ENCODE measurements around the gene PODXL.
"Not testable (repeated sequence)": the region's sequence is repeated elsewhere in the genome, so short reads cannot be mapped to it uniquely, and the experiment has no call there.

Gene PODXL

GRCh38 chr7:131466735-131467365, 89.6 kb downstream of the PODXL start:
- Histone ChIP-seq H3K36me3 (ENCODE audit: insufficient read depth) (0 out of 2 replicates have a peak, but pooled peaks cover 9% of the 10 kb centered on the region), H3K4me2 (no peak overlapping the region), H2AFZ (ENCODE audit: low read depth) (no peak overlapping the region), H3K9ac (no peak overlapping the region), H3K79me2 (ENCODE audit: insufficient read depth, low read depth) (no peaks in the 10 kb centered on the region), H3K4me1 (ENCODE audit: low read depth, poor library complexity, severe bottlenecking) (no peaks in the 10 kb centered on the region), H3K4me3 (IDR thresholded peaks at IDR 0.05; ENCODE audit: insufficient read depth, low read depth, low read length) (no peak overlapping the region), H3K27me3 (ENCODE audit: insufficient read depth, low read depth) (no peaks in the 10 kb centered on the region), H4K20me1 (ENCODE audit: insufficient read depth) (no peaks in the 10 kb centered on the region), H3K27ac (no peak overlapping the region)
- TF ChIP-seq CTCF (conservative IDR thresholded peaks at IDR 0.05; ENCODE audit: low read depth, low read length) = no peak

GRCh38 chr7:131462715-131463114, 93.7 kb downstream of the PODXL start:
- H2AFZ ChIP-seq (ENCODE audit: low read depth); H3K79me2 ChIP-seq (ENCODE audit: insufficient read depth, low read depth); H3K27ac ChIP-seq; H3K4me1 ChIP-seq (ENCODE audit: low read depth, poor library complexity, severe bottlenecking); H4K20me1 ChIP-seq (ENCODE audit: insufficient read depth); H3K36me3 ChIP-seq (ENCODE audit: insufficient read depth); H3K27me3 ChIP-seq (ENCODE audit: insufficient read depth, low read depth); H3K9ac ChIP-seq; H3K4me3 ChIP-seq (IDR thresholded peaks at IDR 0.05; ENCODE audit: insufficient read depth, low read depth, low read length); H3K4me2 ChIP-seq: not testable (repeated sequence)

- no peak overlapping the region for H3K4me3 ChIP-seq (IDR thresholded peaks at IDR 0.05; ENCODE audit: insufficient read depth, low read depth, low read length)
- no peak for TF ChIP-seq CTCF (conservative IDR thresholded peaks at IDR 0.05; ENCODE audit: low read depth, low read length)
- H3K79me2 ChIP-seq (ENCODE audit: insufficient read depth, low read depth) = no peaks in the 10 kb centered on the region
- no peak overlapping the region for H3K27ac ChIP-seq
- no peaks in the 10 kb centered on the region for H3K4me1 ChIP-seq (ENCODE audit: low read depth, poor library complexity, severe bottlenecking)
- no peaks in the 10 kb centered on the region for H3K27me3 ChIP-seq (ENCODE audit: insufficient read depth, low read depth)
- no peak overlapping the region for H3K4me2 ChIP-seq
- no peak overlapping the region for H2AFZ ChIP-seq (ENCODE audit: low read depth)
- no peaks in the 10 kb centered on the region for H4K20me1 ChIP-seq (ENCODE audit: insufficient read depth)
- 0 out of 2 replicates have a peak, but pooled peaks cover 9% of the 10 kb centered on the region for H3K36me3 ChIP-seq (ENCODE audit: insufficient read depth)
- no peak overlapping the region for H3K9ac ChIP-seq
These were observed 94.4 kb downstream of the PODXL start for GRCh38 chr7:131462059-131462458.

- H3K79me2 ChIP-seq (ENCODE audit: insufficient read depth, low read depth) = no peaks in the 10 kb centered on the region
- TF ChIP-seq CTCF (conservative IDR thresholded peaks at IDR 0.05; ENCODE audit: low read depth, low read length) = no peak
- no peaks in the 10 kb centered on the region for H3K4me1 ChIP-seq (ENCODE audit: low read depth, poor library complexity, severe bottlenecking)
- no peaks in the 10 kb centered on the region for H3K27me3 ChIP-seq (ENCODE audit: insufficient read depth, low read depth)
- no peak overlapping the region for H2AFZ ChIP-seq (ENCODE audit: low read depth)
- no peak overlapping the region for H3K4me2 ChIP-seq
- H4K20me1 ChIP-seq (ENCODE audit: insufficient read depth) = no peaks in the 10 kb centered on the region
- no peak overlapping the region for H3K9ac ChIP-seq
- H3K4me3 ChIP-seq (IDR thresholded peaks at IDR 0.05; ENCODE audit: insufficient read depth, low read depth, low read length) = no peak overlapping the region
- no peaks in the 10 kb centered on the region for H3K36me3 ChIP-seq (ENCODE audit: insufficient read depth)
- no peak overlapping the region for H3K27ac ChIP-seq
These were observed 97.2 kb downstream of the PODXL start for GRCh38 chr7:131459256-131459655.

GRCh38 chr7:131456338-131456737, 100.1 kb downstream of the PODXL start:
- Histone ChIP-seq H3K4me2 (no peak overlapping the region), H4K20me1 (ENCODE audit: insufficient read depth) (no peaks in the 10 kb centered on the region), H3K4me3 (IDR thresholded peaks at IDR 0.05; ENCODE audit: insufficient read depth, low read depth, low read length) (no peak overlapping the region), H3K79me2 (ENCODE audit: insufficient read depth, low read depth) (no peaks in the 10 kb centered on the region), H3K36me3 (ENCODE audit: insufficient read depth) (no peaks in the 10 kb centered on the region), H3K9ac (no peak overlapping the region), H3K27ac (no peak overlapping the region), H2AFZ (ENCODE audit: low read depth) (no peak overlapping the region), H3K4me1 (ENCODE audit: low read depth, poor library complexity, severe bottlenecking) (no peaks in the 10 kb centered on the region), H3K27me3 (ENCODE audit: insufficient read depth, low read depth) (no peaks in the 10 kb centered on the region)
- no peak for TF ChIP-seq CTCF (conservative IDR thresholded peaks at IDR 0.05; ENCODE audit: low read depth, low read length)

Measured in KMS-11 (cell line).